IPS-20b (cell line): Measurements from ENCODE around the gene TMEM37.
"Not testable (repeated sequence)": the region's sequence is repeated elsewhere in the genome, so short reads cannot be mapped to it uniquely, and the experiment has no call there.

Experiments used
- H3K27ac ChIP-seq: one replicate; pipeline ENCODE4 v1.5.1; 2013; ENCODE audit warnings: low read length
- H3K27me3 ChIP-seq: 2 replicates; pipeline ENCODE4 v1.6.1; 2013; ENCODE audit warnings: mild to moderate bottlenecking, low read length, inconsistent platforms; ENCODE audit not compliant: insufficient read depth
- H3K36me3 ChIP-seq: 2 replicates; pipeline ENCODE4 v1.6.1; 2013; ENCODE audit warnings: low read depth, mild to moderate bottlenecking, inconsistent platforms, low read length, moderate library complexity; ENCODE audit not compliant: insufficient read depth
- H3K4me1 ChIP-seq: 2 replicates; pipeline ENCODE4 v1.6.1; 2013; ENCODE audit warnings: mild to moderate bottlenecking, control low read depth, inconsistent platforms, low read length, moderate library complexity; ENCODE audit not compliant: insufficient read depth
- H3K4me3 ChIP-seq: 2 replicates; pipeline ENCODE4 v1.5.1; 2013; ENCODE audit warnings: mild to moderate bottlenecking, low read length, inconsistent platforms
- H3K9ac ChIP-seq: 2 replicates; pipeline ENCODE4 v1.6.1; 2013; ENCODE audit warnings: low read depth, mild to moderate bottlenecking, inconsistent platforms, low read length, moderate library complexity
- H3K9me3 ChIP-seq: 2 replicates; pipeline ENCODE4 v1.6.1; 2013; ENCODE audit warnings: mild to moderate bottlenecking, low read depth, low read length, inconsistent platforms; ENCODE audit not compliant: insufficient read depth

The TMEM37 gene

DNA sequence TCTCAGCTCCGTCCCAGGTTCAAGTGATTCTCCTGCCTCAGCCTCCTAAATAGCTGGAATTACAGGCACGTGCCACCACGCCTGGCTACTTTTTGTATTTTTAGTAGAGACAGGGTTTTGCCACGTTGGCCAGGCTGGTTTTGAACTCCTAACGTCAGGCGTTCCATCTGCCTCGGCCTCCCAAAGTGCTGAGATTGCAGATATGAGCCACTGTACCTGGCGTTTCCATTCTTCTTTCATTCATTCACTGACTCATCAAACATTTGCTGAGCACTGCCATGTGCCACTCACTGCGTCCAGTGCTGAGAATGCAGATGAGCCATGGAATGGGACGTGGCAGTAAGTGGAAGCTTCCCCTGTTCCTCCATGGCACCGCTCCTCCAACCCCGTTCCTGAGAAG, 28.0 kb upstream of the TMEM37 start:
- H3K4me1 ChIP-seq, H3K27ac ChIP-seq, H3K9ac ChIP-seq, H3K27me3 ChIP-seq, H3K9me3 ChIP-seq, H3K4me3 ChIP-seq, H3K36me3 ChIP-seq: not testable (repeated sequence)

GRCh38 chr2:119405151-119405550, 26.5 kb upstream of the TMEM37 start:
- H3K9ac ChIP-seq, result no peak overlapping the region
- peaks cover 5% of the 10 kb centered on the region; the same call in 1 of the 2 replicates for H3K4me1 ChIP-seq
- H3K36me3 ChIP-seq, result no peaks in the 10 kb centered on the region
- no peaks in the 10 kb centered on the region for H3K9me3 ChIP-seq
- no peaks in the 10 kb centered on the region for H3K27me3 ChIP-seq
- H3K4me3 ChIP-seq, result no peak overlapping the region
- no peak overlapping the region for H3K27ac ChIP-seq

GRCh38 chr2:119407430-119408220, 24.0 kb upstream of the TMEM37 start:
- H3K9ac ChIP-seq, result no peak overlapping the region
- peaks cover 5% of the 10 kb centered on the region; the same call in 1 of the 2 replicates for H3K4me1 ChIP-seq
- H3K4me3 ChIP-seq, result no peak overlapping the region
- no peaks in the 10 kb centered on the region for H3K27me3 ChIP-seq
- no peaks in the 10 kb centered on the region for H3K9me3 ChIP-seq
- H3K36me3 ChIP-seq, result no peaks in the 10 kb centered on the region
- no peak overlapping the region for H3K27ac ChIP-seq

DNA sequence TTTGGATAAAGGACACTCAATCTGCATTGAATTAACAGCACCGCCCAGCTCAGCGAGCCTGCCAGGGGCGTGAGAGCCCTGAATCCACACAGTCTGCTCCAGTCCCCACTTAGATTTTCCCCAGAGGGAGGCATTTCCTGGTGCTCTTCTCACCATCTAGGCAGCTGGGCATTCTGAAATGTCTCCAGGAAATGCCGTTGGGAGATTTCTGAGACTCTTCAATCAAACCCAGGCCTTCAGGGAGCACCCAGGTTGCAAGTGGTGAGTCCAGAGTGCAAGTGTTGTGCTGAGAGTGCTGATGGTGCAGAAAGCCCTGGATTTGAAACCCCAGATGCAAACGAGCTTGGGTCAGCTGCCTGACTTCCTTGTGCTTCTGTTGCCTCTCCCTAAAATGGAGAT, 23.4 kb upstream of the TMEM37 start:
- no peak overlapping the region for H3K27ac ChIP-seq
- no peaks in the 10 kb centered on the region for H3K9me3 ChIP-seq
- no peak overlapping the region for H3K4me3 ChIP-seq
- peaks cover 5% of the 10 kb centered on the region; the same call in 1 of the 2 replicates for H3K4me1 ChIP-seq
- no peaks in the 10 kb centered on the region for H3K27me3 ChIP-seq
- no peaks in the 10 kb centered on the region for H3K36me3 ChIP-seq
- no peak overlapping the region for H3K9ac ChIP-seq

- Histone ChIP-seq H3K4me1 (peaks cover 5% of the 10 kb centered on the region; the same call in 1 of the 2 replicates), H3K36me3 (no peaks in the 10 kb centered on the region), H3K4me3 (no peak overlapping the region), H3K27ac (no peak overlapping the region), H3K9me3 (no peaks in the 10 kb centered on the region), H3K27me3 (no peaks in the 10 kb centered on the region), H3K9ac (no peak overlapping the region)
Measured at GRCh38 chr2:119409506-119409905, 22.1 kb upstream of the TMEM37 start.

GRCh38 chr2:119414894-119415293, 16.8 kb upstream of the TMEM37 start:
- H3K9ac ChIP-seq, result no peak overlapping the region
- H3K27me3 ChIP-seq, result no peaks in the 10 kb centered on the region
- H3K36me3 ChIP-seq, result no peaks in the 10 kb centered on the region
- no peaks in the 10 kb centered on the region for H3K9me3 ChIP-seq
- no peaks in the 10 kb centered on the region for H3K4me1 ChIP-seq
- no peak overlapping the region for H3K27ac ChIP-seq
- H3K4me3 ChIP-seq, result no peak overlapping the region

DNA sequence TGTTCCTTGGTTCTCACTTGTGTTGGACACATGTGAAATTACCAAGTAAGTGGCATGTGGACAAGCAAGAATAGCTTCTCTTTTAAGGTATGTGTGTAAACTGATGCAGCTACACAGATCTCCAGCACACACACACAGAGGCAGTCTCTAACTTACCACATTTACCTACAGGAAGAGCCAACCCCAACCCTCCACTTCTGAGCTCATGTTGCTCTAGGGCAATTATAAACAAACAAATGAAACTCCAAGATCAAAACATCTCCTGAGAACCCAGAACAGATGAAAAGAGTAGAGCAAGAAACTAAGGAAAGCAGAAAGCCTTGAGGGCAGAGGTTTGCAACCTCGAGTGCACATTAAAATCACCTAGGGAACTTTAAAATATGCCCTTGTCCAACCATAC, 16.0 kb upstream of the TMEM37 start:
- H3K36me3 ChIP-seq, result no peaks in the 10 kb centered on the region
- peaks cover 7% of the 10 kb centered on the region; the same call in 1 of the 2 replicates for H3K9me3 ChIP-seq
- no peaks in the 10 kb centered on the region for H3K27me3 ChIP-seq
- H3K27ac ChIP-seq, result no peak overlapping the region
- no peaks in the 10 kb centered on the region for H3K4me1 ChIP-seq
- no peak overlapping the region for H3K4me3 ChIP-seq
- no peak overlapping the region for H3K9ac ChIP-seq

GRCh38 chr2:119416299-119416923, 15.2 kb upstream of the TMEM37 start:
- Histone ChIP-seq H3K9ac (no peak overlapping the region), H3K4me3 (no peak overlapping the region), H3K9me3 (peaks cover 15% of the 10 kb centered on the region), H3K27me3 (no peaks in the 10 kb centered on the region), H3K27ac (no peak overlapping the region), H3K4me1 (no peaks in the 10 kb centered on the region), H3K36me3 (no peaks in the 10 kb centered on the region)

DNA sequence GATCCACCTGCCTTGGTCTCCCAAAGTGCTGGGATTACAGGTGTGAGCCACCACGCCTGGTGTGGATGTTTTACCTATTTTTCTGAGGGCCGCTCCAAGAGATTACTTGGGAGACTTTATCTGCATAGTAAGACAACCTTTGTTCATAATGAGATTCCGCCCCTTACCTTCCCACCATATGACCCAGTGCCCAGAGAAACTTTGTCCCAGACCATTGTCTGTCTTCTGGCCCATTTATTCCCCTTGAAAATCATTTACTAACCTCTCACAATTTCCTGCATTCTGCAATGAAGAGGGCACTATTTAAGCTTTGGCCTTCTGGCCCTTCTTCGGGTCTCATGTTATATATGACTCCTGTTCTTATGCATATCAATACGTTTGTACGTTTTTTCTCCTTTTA, 13.7 kb upstream of the TMEM37 start:
- Histone ChIP-seq H3K27ac (no peak overlapping the region), H3K4me1 (no peaks in the 10 kb centered on the region), H3K36me3 (no peaks in the 10 kb centered on the region), H3K9ac (no peak overlapping the region), H3K4me3 (no peak overlapping the region), H3K9me3 (peaks cover 23% of the 10 kb centered on the region), H3K27me3 (no peaks in the 10 kb centered on the region)

DNA sequence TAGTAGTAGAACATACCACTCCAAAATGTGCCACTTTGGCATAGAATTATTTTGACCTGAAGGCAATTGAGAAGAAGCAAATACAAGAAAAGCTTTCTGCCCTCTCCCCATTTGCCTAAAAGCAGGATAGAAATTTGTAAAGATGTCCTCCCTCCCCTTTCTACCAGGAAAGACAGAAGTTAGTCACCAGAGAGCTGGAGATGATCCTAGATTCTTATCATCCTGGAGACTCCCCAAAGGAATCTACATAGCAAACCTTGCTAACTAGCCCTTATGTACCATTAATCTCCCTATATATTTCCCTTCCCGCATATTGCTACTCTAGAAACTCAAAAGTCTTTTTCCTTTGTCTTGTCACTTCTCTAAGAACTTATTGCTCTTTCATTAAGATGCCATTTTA, 12.6 kb upstream of the TMEM37 start:
- Histone ChIP-seq H3K4me3 (no peak overlapping the region), H3K9me3 (peaks cover 23% of the 10 kb centered on the region), H3K36me3 (no peaks in the 10 kb centered on the region), H3K27me3 (no peaks in the 10 kb centered on the region), H3K4me1 (no peaks in the 10 kb centered on the region), H3K27ac (no peak overlapping the region), H3K9ac (no peak overlapping the region)

GRCh38 chr2:119419803-119420508, 11.7 kb upstream of the TMEM37 start:
- H3K9ac ChIP-seq, result no peak overlapping the region
- no peaks in the 10 kb centered on the region for H3K27me3 ChIP-seq
- no peaks in the 10 kb centered on the region for H3K36me3 ChIP-seq
- no peak overlapping the region for H3K27ac ChIP-seq
- H3K4me1 ChIP-seq, result no peaks in the 10 kb centered on the region
- H3K9me3 ChIP-seq, result peaks cover 23% of the 10 kb centered on the region
- H3K4me3 ChIP-seq, result no peak overlapping the region

DNA sequence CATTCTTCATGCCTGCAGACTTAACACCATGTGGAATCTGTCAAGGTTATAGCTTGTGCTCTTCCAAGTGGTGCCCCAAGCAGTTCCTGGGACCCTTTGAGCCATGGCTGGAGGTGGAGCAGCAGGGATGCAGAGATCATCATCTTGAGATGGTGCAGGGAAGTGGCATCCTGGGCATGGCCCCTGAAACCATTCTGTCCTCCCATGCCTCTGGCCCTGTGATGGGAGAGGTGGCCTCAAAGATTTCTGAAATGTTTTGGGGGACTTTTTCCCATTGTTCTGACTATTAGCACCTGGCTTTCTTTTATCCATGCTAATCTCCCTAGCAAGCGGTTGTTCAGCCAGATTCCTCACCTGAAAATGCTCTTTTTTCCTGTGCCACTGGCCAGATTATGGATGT, 10.3 kb upstream of the TMEM37 start:
- H3K27me3 ChIP-seq, result no peaks in the 10 kb centered on the region
- H3K27ac ChIP-seq, result no peak overlapping the region
- no peaks in the 10 kb centered on the region for H3K4me1 ChIP-seq

More for the DNA sequence above, 10.3 kb upstream of the TMEM37 start:
- Histone ChIP-seq H3K9ac (no peak overlapping the region), H3K4me3 (no peak overlapping the region), H3K9me3 (peaks cover 23% of the 10 kb centered on the region), H3K36me3 (no peaks in the 10 kb centered on the region)
